Umbilical cord (tissue), 2 donors: ENCODE results near the gene DAZ1. TPM values are rescaled to one million over a fixed set of nuclear protein-coding genes. Genes with fewer than 3 reads are reported as not detected.
"Not testable (repeated sequence)": the region's sequence is repeated elsewhere in the genome, so short reads cannot be mapped to it uniquely, and the experiment has no call there.

Source experiments
- DNase-seq: peaks from one replicate; pipeline ENCODE4 v3.0.0-alpha.2; 2015; ENCODE audit warnings: low spot score
- total RNA-seq: library from RNA; depleted of rRNA; stranded (reverse); fragments of >200 nt; gene quantifications from one replicate; pipeline ENCODE4 v1.2.3, GENCODE V29; 2014; ENCODE audit warnings: low replicate concordance; ENCODE audit not compliant: insufficient read depth

DAZ1 gene, protein sequence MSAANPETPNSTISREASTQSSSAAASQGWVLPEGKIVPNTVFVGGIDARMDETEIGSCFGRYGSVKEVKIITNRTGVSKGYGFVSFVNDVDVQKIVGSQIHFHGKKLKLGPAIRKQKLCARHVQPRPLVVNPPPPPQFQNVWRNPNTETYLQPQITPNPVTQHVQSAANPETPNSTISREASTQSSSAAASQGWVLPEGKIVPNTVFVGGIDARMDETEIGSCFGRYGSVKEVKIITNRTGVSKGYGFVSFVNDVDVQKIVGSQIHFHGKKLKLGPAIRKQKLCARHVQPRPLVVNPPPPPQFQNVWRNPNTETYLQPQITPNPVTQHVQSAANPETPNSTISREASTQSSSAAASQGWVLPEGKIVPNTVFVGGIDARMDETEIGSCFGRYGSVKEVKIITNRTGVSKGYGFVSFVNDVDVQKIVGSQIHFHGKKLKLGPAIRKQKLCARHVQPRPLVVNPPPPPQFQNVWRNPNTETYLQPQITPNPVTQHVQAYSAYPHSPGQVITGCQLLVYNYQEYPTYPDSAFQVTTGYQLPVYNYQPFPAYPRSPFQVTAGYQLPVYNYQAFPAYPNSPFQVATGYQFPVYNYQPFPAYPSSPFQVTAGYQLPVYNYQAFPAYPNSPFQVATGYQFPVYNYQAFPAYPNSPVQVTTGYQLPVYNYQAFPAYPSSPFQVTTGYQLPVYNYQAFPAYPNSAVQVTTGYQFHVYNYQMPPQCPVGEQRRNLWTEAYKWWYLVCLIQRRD
- total RNA-seq, result 8.2 TPM

DNA sequence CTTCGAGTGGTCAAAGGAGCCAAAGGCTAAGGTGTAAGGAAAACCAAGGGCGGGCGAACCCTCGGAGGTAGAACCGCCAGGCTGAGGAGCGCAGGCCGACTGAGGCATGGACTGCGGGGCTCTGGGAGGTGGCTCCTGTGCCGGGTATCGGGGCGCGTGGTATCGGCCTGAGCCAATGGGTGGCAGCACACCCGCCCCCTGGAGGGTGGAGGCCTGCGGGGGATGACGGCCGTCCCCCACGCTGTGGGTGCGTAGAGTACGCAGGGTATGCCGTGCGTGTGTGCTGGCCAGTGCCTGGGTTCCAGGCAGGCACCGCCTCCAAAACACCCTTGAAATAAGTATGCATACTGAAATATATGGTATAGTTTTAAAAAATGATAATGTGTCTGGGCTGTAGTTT is at the start of gene DAZ1:
TSS of gene DAZ1 (minus strand) at position 101 of the 400 bp plus-strand sequence. CDS start 208 bp downstream, outside the sequence.
- not testable (repeated sequence) for DNase-seq

DNA sequence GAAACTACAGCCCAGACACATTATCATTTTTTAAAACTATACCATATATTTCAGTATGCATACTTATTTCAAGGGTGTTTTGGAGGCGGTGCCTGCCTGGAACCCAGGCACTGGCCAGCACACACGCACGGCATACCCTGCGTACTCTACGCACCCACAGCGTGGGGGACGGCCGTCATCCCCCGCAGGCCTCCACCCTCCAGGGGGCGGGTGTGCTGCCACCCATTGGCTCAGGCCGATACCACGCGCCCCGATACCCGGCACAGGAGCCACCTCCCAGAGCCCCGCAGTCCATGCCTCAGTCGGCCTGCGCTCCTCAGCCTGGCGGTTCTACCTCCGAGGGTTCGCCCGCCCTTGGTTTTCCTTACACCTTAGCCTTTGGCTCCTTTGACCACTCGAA is 20.4 kb upstream of the DAZ1 start, which contains the start of gene DAZ2:
TSS of gene DAZ2 (plus strand) at position 301 of the 400 bp plus-strand sequence. CDS start 208 bp downstream, outside the sequence.
- DNase-seq, result not testable (repeated sequence)

DNA sequence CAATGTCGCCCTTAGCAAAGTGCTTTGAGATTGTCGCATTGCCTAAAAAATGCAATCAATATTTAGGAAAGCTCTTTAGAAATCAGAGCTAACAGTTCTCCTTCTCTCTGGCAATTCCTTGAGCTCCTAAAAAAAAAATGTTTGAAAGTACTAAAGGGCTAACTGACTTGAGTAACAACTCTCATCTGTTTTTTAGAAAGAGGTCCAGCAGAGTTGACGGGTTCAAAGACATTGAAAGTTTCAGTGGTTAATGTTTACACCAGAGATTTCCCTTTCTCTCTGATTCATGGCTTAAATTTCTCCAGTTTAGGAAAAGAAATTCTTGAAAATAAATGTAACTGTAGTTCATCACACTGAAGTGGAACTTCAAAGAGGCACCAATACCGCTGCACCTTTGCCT is 11.9 kb upstream of the DAZ1 start:
- not testable (repeated sequence) for DNase-seq

DNA sequence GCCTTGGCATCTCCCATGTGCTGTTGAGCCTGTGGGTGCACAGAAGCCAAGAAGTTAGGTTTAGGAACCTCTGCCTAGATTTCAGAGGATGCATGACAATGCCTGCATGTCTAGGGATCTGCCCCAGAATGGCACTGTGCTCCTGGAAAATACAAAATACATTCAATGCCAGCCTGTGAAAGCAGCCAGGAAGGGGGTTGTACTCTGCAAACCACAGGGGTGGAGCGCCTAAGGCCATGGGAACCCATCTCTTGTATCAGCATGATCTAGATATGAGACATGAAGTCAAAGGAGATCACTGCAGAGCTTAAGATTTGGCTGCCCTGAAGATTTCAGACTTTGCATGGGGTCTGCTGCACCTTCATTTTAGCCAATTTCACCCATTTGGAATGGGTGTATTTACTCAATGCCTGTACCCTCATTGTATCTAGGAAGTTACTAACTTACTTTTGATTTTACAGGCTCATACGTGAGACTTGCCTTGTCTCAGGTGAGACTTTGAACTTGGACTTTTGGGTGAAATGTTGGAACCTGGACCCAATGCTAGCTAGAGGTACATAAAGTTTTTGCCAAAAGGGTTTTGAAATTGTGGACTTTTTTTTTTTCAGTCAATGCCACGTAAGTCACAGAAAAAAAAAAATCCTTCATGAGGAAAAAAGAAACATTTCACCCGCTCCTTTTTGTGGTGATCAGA is 11.1 kb upstream of the DAZ1 start:
- DNase-seq, result not testable (repeated sequence)

DNA sequence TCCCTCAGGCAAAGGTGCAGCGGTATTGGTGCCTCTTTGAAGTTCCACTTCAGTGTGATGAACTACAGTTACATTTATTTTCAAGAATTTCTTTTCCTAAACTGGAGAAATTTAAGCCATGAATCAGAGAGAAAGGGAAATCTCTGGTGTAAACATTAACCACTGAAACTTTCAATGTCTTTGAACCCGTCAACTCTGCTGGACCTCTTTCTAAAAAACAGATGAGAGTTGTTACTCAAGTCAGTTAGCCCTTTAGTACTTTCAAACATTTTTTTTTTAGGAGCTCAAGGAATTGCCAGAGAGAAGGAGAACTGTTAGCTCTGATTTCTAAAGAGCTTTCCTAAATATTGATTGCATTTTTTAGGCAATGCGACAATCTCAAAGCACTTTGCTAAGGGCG is 8.6 kb upstream of the DAZ1 start:
- DNase-seq, result not testable (repeated sequence)

Other genes with a start within 250 kb of the DAZ1 start
- not detected for gene BPY2, start 214.7 kb downstream of the DAZ1 start, total RNA-seq
- gene DAZ2, start 20.5 kb upstream of the DAZ1 start, total RNA-seq, result not detected